Measurements from ENCODE around the gene CFAP141. TPM values are rescaled to one million over a fixed set of nuclear protein-coding genes. Genes with fewer than 3 reads are reported as not detected.

Gene CFAP141
- total and polyA plus RNA-seq, 3 donors from 2014 or later, result 4.0 to 38.3 (median 8.4) TPM

DNA sequence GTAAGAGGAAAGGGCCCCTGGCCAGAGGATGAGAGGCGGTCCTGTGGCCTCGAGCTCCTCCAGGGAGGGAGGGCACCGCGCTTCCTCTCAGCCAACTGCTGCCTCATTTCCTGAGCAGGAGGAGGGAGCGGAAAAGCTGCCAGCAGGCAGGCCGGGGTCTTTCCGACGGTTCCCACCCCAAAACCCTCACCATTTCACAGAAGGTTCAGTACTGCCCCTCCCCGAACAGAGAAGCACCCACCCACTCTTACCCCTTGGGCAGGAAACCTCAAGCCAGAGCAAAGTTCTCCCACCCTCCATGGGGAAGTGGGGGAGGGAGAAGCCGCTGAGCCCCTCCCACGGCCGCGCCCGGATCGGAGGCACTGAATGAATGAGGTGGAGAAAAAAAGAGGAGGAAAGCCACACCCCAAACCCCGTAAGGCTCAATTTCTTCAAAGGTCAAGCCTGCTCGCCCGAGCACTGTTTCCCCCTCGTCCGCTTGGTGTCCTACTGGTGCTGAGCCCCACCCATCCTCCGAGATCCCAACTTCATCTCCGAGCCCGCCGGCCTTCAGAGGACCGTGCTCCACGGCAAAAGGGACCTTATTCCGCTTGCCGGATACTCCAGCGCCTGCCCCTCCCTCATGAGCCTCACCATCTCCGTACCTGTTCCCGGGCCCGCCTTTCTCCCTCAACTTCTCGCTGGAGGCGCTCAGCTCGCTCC is 23.6 kb downstream of the CFAP141 start:
- H3K9me3 ChIP-seq, result no peaks in the 10 kb centered on the region
- H3K27ac ChIP-seq, result peak overlapping the region; percentile 76 to 89
- DNase-seq, result peak; percentile 82
- H3K36me3 ChIP-seq (ENCODE audit: low read depth, missing control alignments), result no peaks in the 10 kb centered on the region
- H3K4me3 ChIP-seq, result peak overlapping the region; percentile 92 to 96
- TF ChIP-seq POLR2A (IDR thresholded peaks at IDR 0.05) (no peak), CTCF (IDR thresholded peaks at IDR 0.05) (no peak)
- WGBS, 2 donors, result 0 to 1% methylated on average over 34 to 35 of the region's 35 CpGs
- H3K4me1 ChIP-seq, result peaks cover 45% of the 10 kb centered on the region
- intact Hi-C loops (cut with DNase I; ENCODE audit: low total_unique reads), result no loop called here
- H3K27me3 ChIP-seq, result no peaks in the 10 kb centered on the region

DNA sequence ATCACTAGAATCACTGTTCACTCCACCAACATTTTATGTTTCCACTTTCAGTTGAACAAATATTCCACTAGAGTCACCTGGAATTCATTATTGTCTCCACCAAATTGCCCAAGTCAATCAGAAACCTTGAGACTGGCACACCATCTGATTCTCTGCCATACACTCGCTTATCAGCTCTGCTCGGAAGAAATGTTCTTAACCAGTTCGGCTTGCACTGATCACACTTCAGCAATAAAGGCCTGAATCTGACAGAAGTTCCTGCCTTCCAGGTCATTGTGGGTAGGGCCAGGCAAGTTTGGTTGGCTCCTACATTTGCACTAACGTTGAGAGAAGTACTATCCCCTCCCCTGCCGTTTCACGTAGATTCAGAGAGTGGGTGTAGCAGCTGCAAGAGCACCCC is 24.2 kb downstream of the CFAP141 start:
- intact Hi-C loops (cut with DNase I; ENCODE audit: low total_unique reads), result no loop called here
- Histone ChIP-seq H3K27me3 (no peaks in the 10 kb centered on the region), H3K27ac (peak overlapping the region; percentile 76 to 89), H3K9me3 (no peaks in the 10 kb centered on the region), H3K4me3 (peak overlapping the region; percentile 92 to 96), H3K4me1 (peaks cover 50% of the 10 kb centered on the region), H3K36me3 (ENCODE audit: low read depth, missing control alignments) (no peaks in the 10 kb centered on the region)
- no peak for DNase-seq
- WGBS, 2 donors, result 0 to 2% methylated on average over 4 to 6 of the region's 6 CpGs
- TF ChIP-seq POLR2A (IDR thresholded peaks at IDR 0.05) (no peak), CTCF (IDR thresholded peaks at IDR 0.05) (no peak)

- Histone ChIP-seq H3K27me3 (no peaks in the 10 kb centered on the region), H3K4me1 (peaks cover 60% of the 10 kb centered on the region), H3K36me3 (ENCODE audit: low read depth, missing control alignments) (no peaks in the 10 kb centered on the region), H3K4me3 (no peak overlapping the region), H3K9me3 (no peaks in the 10 kb centered on the region), H3K27ac (peak overlapping the region; percentile 50 to 89)
- WGBS, 2 donors, result 56 to 60% methylated on average over 3 of the region's 3 CpGs
- intact Hi-C loops (cut with DNase I; ENCODE audit: low total_unique reads), result no loop called here
- DNase-seq, result no peak
- TF ChIP-seq CTCF (IDR thresholded peaks at IDR 0.05) (no peak), POLR2A (IDR thresholded peaks at IDR 0.05) (no peak)
Measured at GRCh38 chr1:154179946-154180687, 26.0 kb downstream of the CFAP141 start.

GRCh38 chr1:154178911-154179811 is 27.0 kb downstream of the CFAP141 start:
- intact Hi-C loops (cut with DNase I; ENCODE audit: low total_unique reads), result no loop called here
- no peaks in the 10 kb centered on the region for H3K36me3 ChIP-seq (ENCODE audit: low read depth, missing control alignments)

More at GRCh38 chr1:154178911-154179811, 27.0 kb downstream of the CFAP141 start:
- DNase-seq, result peak; percentile 45
- TF ChIP-seq POLR2A (IDR thresholded peaks at IDR 0.05) (no peak), CTCF (IDR thresholded peaks at IDR 0.05) (no peak)
- Histone ChIP-seq H3K4me1 (peaks cover 60% of the 10 kb centered on the region), H3K27me3 (no peaks in the 10 kb centered on the region), H3K27ac (peak overlapping the region; percentile 50 to 57), H3K4me3 (no peak overlapping the region), H3K9me3 (no peaks in the 10 kb centered on the region)
- 52 to 56% methylated on average over 10 of the region's 10 CpGs for WGBS, 2 donors

Measured in testis (tissue), 3 donors.